GM21381 (cell line): Measurements from ENCODE around the gene COL5A1.

ENCODE experiments used
- ATAC-seq: cut with Tn5 transposase; IDR thresholded peaks from one replicate; pipeline ENCODE4 v1.9.1; 2021; ENCODE audit warnings: mild to moderate bottlenecking, moderate library complexity; ENCODE audit not compliant: unreplicated experiment

COL5A1 gene

DNA sequence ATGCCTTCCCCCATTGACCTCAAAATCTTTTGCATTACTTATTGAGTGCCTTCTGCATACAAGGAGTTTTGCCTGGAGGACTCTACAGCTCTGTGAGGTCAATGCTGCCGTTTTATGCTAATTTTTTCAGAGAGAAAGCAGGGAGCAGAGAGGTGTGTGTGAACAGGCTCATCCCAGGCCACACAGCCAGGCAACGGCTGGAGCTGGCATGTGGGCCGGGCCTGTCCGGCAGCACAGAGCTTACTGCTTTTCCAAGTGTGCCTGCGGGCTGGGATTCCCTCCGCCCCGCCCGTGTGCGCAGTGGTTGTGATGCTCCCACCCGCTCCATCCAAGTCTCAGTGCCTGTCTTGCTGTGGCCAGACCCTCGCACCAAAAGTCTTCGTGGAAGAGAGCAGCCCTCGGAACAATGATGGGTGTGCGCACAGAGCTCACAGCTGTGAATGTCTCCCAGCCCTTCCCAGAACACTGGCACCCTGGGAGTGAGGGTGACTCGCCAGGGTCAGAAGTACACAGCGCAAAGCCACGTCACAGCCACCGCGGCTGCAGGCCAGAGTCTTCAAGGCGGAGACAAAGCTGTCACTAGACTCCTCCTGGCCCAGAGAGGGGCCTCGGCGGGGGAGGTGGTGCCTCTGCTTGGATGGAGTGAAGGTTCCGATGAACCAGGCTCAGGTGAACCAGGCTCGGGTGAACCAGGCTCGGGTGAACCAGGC is 82.8 kb downstream of the COL5A1 start:
- ATAC-seq: no peak

DNA sequence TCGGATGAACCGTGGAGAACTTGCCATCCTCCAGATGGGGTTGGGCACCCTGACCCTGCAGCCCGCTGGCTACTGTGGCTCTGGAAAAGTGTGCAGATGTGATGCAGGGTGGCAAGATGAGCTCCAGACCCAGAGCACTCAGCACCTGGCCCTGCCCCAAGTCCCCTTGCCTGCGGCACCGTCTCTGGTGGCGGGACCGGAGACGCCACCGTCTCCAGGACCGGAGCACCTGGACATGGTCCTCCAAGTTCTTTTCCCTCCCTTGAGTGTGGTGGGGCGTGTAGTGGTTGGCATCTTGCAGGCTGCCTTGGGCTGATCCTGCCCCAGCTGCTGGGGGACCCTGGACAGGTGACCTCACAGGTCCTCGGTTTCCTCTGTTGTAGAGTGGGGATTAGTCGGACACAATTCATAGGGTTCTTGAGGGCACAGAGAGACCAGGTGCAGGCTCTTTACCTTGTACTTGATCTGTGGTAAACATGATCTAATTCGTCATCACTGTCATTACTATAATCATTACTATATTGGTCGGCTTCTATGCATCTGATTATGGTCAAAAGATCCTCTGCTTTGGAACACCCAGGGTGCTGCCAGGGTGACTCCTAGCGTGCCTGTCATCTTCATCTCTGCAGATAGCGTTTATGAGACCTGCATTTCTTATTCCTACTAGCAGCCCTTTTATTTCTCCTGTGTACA is 83.5 kb downstream of the COL5A1 start:
- no peak for ATAC-seq

GRCh38 chr9:134725605-134725940 is 84.0 kb downstream of the COL5A1 start:
- no peak for ATAC-seq

GRCh38 chr9:134726026-134726721 is 84.6 kb downstream of the COL5A1 start:
- ATAC-seq: no peak

DNA sequence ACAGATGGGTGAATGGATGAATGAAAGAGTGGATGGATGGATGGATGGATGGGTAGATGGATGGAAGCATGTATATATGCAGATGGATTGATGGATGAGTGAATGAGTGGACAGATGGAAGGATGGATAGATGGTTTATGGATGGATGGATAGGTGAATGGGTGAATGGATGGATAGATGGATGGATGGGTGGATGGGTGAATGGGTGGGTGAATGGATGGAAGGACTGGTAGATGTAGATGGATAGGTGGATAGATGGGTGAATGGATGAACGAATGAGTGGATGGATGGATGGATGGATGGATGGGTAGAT is 85.1 kb downstream of the COL5A1 start:
- no peak for ATAC-seq

DNA sequence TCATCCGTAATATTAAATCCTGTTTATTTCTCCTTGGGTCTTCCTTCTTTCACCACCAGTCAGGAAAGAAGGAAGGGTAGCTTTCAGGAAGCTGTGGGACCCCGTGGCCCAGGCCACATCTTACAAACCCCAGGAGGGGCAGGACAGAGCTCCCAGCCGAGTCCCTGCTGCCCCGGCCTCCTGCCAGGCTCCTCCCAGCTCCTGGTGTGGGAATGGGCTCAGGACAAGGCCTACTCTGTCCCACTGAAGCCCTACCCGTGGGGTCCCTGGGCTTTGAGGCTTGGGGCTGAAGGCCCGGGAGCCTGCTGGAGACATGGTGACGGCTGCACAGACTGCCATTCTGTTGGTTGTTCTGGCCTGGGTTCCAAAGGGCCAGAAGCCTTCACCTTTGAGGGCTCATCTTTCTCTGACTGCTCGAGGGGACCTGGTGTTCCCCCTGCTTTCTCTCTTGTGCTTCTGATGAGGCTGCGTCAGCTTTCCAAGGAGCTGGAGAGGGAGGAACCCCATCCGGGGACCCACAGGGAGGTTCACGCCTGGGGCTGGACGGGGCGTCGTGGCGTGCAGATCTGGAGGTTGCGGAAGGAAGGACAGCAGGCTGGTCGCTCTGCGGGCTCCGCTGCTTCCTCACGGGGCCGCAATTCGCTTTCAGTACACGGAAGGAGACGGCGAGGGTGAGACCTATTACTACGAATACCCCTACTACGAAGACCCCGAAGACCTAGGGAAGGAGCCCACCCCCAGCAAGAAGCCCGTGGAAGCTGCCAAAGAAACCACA is 86.6 kb downstream of the COL5A1 start:
- no peak for ATAC-seq

DNA sequence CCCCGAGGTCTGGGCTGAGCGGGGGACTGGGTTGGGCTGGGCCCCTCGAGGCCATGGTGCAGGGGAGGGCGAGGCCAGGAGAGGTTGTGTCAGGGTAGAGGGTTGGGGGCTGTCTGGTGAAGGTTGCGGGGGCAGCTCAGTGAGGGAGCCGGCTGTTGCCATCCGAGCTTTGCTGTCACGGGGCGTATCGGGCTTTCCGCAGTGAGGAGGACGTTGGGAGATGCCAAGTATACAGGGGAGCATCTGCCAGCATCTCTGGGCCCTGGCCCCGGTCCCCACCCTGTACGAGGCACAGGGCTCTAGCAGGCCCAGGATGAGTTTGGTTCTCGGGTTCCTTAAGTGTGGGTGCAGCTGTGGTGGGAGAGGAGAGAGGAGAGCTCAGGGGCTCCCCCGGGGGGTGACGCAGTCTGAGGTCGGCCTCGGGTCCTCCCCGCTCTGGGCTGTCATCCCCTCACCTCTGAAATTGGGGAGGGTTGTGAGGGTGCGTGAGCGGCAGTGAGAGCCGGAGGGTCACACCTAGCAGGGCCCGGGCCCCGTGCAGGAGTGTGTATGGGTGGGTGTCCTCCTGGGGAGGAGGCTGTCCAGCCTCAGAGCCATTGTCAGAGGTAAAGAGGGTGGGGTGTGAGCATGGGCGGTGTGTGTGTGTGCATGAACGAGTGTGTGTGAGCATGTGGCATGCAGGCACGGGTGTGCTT is 87.3 kb downstream of the COL5A1 start:
- no peak for ATAC-seq

GRCh38 chr9:134730011-134730760 is 88.6 kb downstream of the COL5A1 start:
- ATAC-seq: no peak

DNA sequence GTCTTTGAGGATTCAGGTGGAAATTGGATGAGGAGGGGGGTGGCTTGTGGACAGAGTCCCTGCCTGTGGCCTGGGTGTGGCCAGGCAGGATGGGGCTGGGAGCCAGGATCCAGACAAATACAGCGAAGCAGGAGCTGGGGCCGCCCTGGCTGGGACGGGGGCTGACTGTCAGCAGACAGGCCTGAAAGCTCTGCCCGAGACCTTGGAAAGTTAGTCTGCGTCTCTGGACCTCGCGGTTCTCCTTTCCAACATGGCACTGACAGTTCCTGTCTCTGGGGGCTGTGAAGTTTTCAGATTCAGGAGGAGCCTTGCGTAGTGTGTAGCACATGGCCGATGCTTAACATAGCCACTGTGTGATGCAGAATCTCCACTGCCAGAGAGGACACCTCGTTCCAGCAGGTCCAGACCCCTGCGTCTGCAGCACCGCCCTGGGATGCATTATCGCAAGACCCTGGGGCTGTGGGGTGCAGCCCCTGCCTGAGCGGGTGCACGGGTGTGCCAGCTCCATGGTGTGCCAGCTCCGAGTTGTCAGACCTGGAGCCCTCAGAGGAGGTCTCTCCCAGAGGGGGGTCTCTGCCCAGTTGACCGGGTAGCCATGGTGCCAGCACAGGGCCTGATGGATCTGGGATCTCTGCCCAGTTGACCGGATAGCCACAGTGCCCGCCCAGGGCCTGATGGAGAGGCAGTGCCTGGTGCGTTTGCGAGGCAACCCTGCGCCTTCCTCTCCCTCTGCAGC is 89.3 kb downstream of the COL5A1 start:
- ATAC-seq: no peak

DNA sequence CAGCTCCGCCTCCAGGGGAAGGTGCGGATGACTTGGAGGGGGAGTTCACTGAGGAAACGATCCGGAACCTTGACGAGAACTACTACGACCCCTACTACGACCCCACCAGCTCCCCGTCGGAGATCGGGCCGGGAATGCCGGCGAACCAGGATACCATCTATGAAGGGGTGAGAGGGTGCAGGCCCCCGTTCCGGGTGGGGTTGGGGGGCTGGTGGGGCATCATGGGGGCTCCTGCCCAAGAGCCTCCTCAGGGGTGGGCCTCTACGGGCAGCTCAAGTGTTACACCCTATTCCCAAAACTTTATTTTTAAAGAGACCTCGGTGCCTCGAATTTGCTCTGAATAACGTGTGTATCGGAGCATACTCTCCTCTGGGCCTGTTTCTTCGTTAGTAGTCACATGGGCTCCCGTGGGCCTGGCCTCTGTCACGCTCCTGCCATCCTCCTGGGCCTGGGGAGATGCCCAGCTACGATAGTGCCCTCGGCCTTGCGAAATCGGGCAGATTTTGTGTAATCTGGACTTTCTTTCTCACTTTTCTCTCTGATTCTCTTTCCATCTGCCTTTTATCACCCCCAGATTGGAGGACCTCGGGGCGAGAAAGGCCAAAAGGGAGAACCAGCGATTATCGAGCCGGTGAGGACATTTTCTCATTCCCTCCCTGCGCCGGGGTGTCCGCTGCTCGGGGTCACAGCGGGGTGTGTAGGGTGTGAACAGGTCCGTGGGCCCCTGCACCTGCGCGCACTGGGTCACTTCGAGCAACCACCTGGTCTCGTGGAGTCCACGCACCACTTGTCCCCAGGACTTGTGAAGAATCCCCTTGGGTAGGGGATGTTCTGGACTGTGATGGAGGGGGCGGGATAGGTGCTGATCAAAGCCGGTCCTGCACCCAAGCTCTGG is 90.1 kb downstream of the COL5A1 start:
- no peak for ATAC-seq

DNA sequence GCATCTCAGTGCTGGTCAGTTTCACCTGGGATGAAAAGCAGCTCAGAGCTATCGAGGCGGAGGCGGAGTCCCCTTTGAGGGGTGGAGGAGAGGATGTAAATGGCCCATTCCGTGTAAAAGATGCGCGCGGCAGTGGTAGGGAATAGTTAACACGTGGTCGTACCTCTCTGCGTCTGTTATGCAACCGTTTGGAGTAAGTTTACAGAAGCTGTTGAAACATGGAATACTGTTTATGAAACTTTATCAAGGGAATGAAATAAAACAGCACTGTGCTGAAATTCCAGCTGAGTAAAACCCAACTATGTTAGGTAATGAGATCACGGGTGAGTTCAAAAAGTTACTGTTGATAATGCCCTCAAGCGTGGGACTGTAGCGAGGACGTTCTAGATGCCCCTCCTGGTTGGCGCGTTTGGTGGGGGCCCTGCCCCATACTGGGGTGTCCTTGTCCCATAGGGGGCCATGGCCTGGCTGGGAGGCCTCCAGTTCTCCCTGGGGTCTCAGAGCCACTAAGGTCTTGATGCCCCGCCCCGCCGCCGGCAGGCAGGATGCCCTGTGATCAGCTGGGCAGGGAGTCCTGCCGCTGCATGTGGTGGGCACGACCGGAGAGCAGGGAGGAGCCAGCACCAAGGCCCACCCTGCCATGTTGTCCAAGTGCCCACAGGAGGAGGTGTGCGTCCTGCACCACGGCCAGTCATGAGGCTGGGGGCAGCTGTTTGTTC is 90.9 kb downstream of the COL5A1 start:
- no peak for ATAC-seq

GRCh38 chr9:134733480-134734232 is 92.1 kb downstream of the COL5A1 start:
- no peak for ATAC-seq

DNA sequence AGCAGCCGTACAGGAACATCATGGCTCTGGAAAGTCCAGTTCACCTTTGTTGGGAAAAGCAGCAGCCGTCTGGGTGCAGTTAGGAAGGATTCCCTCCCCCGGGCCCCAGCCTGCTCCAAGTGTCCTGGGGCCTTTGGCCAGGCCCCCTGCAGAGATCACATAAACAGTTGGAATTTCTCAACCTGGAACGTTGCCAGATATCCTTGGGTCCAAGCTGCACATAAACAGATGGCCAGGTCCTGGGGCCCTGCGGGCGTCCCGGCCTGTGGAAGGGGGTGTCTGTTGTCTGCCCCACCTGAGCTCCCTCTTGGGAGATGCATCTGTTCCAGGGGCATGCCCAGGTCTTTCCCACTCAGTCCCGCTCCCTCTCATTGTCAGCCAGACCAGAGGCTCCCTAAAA is 92.7 kb downstream of the COL5A1 start:
- ATAC-seq: no peak

- ATAC-seq: no peak
Observed at GRCh38 chr9:134735441-134736175, 94.0 kb downstream of the COL5A1 start.

GRCh38 chr9:134736791-134737497 is 95.3 kb downstream of the COL5A1 start:
- ATAC-seq: no peak
